A673 (cell line): Measurements from ENCODE around the gene ITPR1.

ENCODE experiments used
- CTCF ChIP-seq: fragments of 300-800, 200-600 bp; sonication (generic); conservative IDR thresholded peaks from 2 replicates; pipeline ENCODE4 v1.5.1; 2017; ENCODE audit warnings: low read depth, mild to moderate bottlenecking, antibody characterized with exemption, low read length, moderate library complexity, mixed read lengths
- EZH2 ChIP-seq: fragments of 200-600 bp; sonication (generic); IDR thresholded peaks from 2 replicates; pipeline ENCODE4 v1.6.1; 2017; ENCODE audit warnings: borderline replicate concordance, low read depth, mild to moderate bottlenecking, mixed read lengths, antibody characterized with exemption, low read length; ENCODE audit not compliant: poor library complexity, severe bottlenecking

- TF ChIP-seq CTCF (no peak), EZH2 (no peak)
These were observed 287.4 kb downstream of the ITPR1 start for GRCh38 chr3:4780545-4780957.
